Prostate gland (tissue), 2 donors: ENCODE results near the gene ALDH4A1.

Experiments used
- POLR2A ChIP-seq: fragments of 450-650 bp; IDR thresholded peaks from one replicate; pipeline ENCODE4 v1.6.1; 2016; ENCODE audit warnings: antibody characterized with exemption, mild to moderate bottlenecking
- POLR2AphosphoS5 ChIP-seq: sonication (generic); formaldehyde crosslinking; IDR thresholded peaks from one replicate; pipeline ENCODE4 v1.6.1; 2017; ENCODE audit warnings: antibody characterized with exemption
- TF ChIP-seq, protein P1 (sequence below), 4 experiments: fragments of 200-600 bp in 2 of 4; fragments of 450-650 bp in 2 of 4; sonication (generic) in 2 of 4; IDR thresholded peaks; 1 replicate in 3 of 4; 2 replicates in 1 of 4; pipeline ENCODE4 v1.5.1; 2016 to 2019; ENCODE audit warnings: antibody characterized with exemption in 4 of 4, mild to moderate bottlenecking in 2 of 4, moderate library complexity in 2 of 4

DNA sequence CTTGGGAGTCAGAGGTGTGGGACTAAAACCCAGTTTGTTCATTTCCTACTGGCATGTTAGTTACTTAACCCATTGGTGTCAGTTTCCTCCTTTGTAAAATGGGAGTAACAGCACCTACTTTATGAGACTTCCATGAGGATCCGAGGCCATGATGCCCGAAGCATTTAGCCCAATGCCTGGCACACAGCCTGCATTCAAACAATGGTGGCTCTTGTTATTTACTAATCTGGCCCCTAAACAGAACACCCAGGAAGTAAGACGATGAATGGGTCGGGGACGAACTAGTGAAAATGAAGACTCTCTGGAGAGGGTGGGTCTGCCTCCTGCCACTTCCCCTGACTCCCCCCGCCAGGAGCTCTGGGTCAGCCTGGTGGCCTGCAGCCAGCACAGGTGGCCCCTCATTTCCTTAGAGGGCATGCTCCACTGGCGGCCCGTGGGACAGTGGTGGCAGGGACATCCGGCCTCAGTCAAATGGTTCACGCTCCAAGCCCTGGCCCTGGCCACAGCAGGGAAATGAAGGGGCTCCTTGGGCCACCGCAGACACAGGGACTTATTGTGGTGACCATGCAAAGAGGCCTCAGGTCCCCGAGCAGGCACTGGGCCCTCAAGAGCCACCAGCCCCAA, 33.4 kb downstream of the ALDH4A1 start:
- TF ChIP-seq, protein P1, sequence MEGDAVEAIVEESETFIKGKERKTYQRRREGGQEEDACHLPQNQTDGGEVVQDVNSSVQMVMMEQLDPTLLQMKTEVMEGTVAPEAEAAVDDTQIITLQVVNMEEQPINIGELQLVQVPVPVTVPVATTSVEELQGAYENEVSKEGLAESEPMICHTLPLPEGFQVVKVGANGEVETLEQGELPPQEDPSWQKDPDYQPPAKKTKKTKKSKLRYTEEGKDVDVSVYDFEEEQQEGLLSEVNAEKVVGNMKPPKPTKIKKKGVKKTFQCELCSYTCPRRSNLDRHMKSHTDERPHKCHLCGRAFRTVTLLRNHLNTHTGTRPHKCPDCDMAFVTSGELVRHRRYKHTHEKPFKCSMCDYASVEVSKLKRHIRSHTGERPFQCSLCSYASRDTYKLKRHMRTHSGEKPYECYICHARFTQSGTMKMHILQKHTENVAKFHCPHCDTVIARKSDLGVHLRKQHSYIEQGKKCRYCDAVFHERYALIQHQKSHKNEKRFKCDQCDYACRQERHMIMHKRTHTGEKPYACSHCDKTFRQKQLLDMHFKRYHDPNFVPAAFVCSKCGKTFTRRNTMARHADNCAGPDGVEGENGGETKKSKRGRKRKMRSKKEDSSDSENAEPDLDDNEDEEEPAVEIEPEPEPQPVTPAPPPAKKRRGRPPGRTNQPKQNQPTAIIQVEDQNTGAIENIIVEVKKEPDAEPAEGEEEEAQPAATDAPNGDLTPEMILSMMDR (IDR thresholded peaks at IDR 0.05), result no peak
- no peak for TF ChIP-seq POLR2A
- TF ChIP-seq POLR2AphosphoS5, result no peak
